ENCODE data around the gene CCDC90B. TPM values are rescaled to one million over a fixed set of nuclear protein-coding genes. Genes with fewer than 3 reads are reported as not detected.
"Not testable (repeated sequence)": the region's sequence is repeated elsewhere in the genome, so short reads cannot be mapped to it uniquely, and the experiment has no call there.

The CCDC90B gene
- total RNA-seq, 4 donors from 2014 or later = 22.7 to 56.9 (median 31.7) TPM

DNA sequence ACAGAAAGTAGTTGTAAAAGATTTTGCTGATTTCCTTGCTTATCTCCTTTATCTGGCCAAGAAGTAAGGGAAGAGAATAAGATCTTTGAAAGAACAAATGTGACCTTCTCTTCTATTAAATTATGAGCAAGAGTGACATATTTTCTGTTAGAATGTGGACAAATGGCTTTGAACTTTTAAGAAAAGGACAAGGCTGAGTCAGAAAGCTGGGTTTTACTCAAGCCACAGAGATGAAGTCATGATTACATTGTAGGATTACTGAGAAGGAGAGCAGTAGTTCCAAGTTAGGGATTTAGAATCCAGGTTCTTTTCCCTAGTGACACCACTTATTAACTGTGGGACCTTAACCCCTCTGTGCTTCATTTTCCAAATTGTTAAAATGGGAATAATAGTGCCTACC lies 13.5 kb downstream of the CCDC90B start:
- H3K27ac ChIP-seq (replicated peaks in 1 of 4) = no peak overlapping the region
- peaks cover 11 to 88% (median 51%) of the 10 kb centered on the region in 4 donors for H3K36me3 ChIP-seq
- intact Hi-C loops (cut with DNase I) = no loop called here
- no peak for TF ChIP-seq POLR2AphosphoS5 (IDR thresholded peaks at IDR 0.05)
- TF ChIP-seq EP300 (IDR thresholded peaks at IDR 0.05) = no peak
- no peak for TF ChIP-seq POLR2A (IDR thresholded peaks at IDR 0.05; ENCODE audit: low read depth)
- TF ChIP-seq, protein P1, sequence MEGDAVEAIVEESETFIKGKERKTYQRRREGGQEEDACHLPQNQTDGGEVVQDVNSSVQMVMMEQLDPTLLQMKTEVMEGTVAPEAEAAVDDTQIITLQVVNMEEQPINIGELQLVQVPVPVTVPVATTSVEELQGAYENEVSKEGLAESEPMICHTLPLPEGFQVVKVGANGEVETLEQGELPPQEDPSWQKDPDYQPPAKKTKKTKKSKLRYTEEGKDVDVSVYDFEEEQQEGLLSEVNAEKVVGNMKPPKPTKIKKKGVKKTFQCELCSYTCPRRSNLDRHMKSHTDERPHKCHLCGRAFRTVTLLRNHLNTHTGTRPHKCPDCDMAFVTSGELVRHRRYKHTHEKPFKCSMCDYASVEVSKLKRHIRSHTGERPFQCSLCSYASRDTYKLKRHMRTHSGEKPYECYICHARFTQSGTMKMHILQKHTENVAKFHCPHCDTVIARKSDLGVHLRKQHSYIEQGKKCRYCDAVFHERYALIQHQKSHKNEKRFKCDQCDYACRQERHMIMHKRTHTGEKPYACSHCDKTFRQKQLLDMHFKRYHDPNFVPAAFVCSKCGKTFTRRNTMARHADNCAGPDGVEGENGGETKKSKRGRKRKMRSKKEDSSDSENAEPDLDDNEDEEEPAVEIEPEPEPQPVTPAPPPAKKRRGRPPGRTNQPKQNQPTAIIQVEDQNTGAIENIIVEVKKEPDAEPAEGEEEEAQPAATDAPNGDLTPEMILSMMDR (IDR thresholded peaks at IDR 0.05) = no peak
- H3K4me1 ChIP-seq = no peaks in the 10 kb centered on the region
- DNase-seq (ENCODE audit: extremely low spot score) = no peak
- H3K9me3 ChIP-seq = no peaks in the 10 kb centered on the region
- H3K4me3 ChIP-seq = no peak overlapping the region
- H3K27me3 ChIP-seq = no peaks in the 10 kb centered on the region

DNA sequence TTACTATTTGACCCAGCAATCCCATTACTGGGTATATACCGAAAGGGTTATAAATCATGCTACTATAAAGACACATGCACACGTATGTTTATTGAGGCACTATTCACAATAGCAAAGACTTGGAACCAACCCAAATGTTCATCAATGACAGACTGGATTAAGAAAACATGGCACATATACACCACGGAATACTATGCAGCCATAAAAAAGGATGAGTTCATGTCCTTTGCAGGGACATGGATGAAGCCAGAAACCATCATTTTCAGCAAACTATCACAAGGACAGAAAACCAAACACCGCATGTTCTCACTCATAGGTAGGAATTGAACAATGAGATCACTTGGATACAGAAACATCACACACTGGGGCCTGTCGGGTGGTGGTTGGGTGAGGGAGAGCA lies 14.4 kb downstream of the CCDC90B start:
- DNase-seq (ENCODE audit: extremely low spot score); intact Hi-C loops (cut with DNase I): not testable (repeated sequence)

DNA sequence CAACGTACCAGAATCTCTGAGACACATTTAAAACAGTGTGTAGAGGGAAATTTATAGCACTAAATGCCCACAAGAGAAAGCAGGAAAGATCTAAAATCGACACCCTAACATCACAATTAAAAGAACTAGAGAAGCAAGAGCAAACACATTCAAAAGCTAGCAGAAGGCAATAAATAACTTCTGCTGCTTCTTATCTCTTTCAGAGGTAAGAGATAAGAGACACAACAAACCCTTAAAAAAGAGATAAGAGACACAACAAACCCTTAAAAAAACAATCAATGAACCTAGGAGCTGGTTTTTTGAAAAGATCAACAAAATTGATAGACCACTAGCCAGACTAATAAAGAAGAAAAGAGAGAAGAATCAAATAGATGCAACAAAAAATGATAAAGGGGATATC lies 17.1 kb downstream of the CCDC90B start:
- DNase-seq (ENCODE audit: extremely low spot score); intact Hi-C loops (cut with DNase I); H3K4me3 ChIP-seq; H3K27me3 ChIP-seq; H3K4me1 ChIP-seq; H3K9me3 ChIP-seq; H3K27ac ChIP-seq (replicated peaks in 1 of 4): not testable (repeated sequence)
- peaks cover 25 to 86% (median 58%) of the 10 kb centered on the region in 4 donors for H3K36me3 ChIP-seq
- 67% methylated on average over 2 of the region's 2 CpGs for WGBS

More for the DNA sequence above, 14.4 kb downstream of the CCDC90B start:
- H3K27ac ChIP-seq (replicated peaks in 1 of 4); H3K4me3 ChIP-seq; H3K9me3 ChIP-seq; H3K27me3 ChIP-seq; H3K4me1 ChIP-seq: not testable (repeated sequence)
- H3K36me3 ChIP-seq = peaks cover 10 to 88% (median 54%) of the 10 kb centered on the region in 4 donors
- WGBS = 98% methylated on average over 5 of the region's 5 CpGs

DNA sequence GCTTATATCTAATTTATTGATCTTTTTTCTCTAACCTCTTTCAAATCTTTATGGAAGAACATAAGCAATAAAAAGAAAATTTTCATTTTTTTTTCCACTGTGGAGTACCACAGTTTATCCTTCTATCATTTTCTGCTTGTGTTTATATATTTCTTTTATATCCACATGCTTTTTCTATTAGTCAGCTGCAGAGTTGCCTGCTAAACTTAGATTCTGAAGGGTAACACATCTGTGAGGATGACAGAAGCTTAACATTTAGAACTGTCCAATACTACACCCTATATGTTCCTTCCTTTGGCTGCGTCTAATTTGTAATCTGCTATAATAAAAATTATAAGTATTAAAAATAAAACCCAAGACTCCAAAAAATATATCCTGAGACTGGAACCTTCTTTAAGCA lies 20.8 kb downstream of the CCDC90B start:
- Histone ChIP-seq H3K36me3 (peaks cover 27 to 82% (median 51%) of the 10 kb centered on the region in 4 donors), H3K4me3 (no peak overlapping the region), H3K4me1 (no peaks in the 10 kb centered on the region), H3K27ac (replicated peaks in 1 of 4) (no peak overlapping the region), H3K27me3 (no peaks in the 10 kb centered on the region), H3K9me3 (no peaks in the 10 kb centered on the region)
- no peak for DNase-seq (ENCODE audit: extremely low spot score)
- TF ChIP-seq, protein P1 (IDR thresholded peaks at IDR 0.05) = no peak
- TF ChIP-seq POLR2A (IDR thresholded peaks at IDR 0.05; ENCODE audit: low read depth) = no peak
- intact Hi-C loops (cut with DNase I) = no loop called here
- WGBS = 68% methylated on average over 1 of the region's 1 CpG

DNA sequence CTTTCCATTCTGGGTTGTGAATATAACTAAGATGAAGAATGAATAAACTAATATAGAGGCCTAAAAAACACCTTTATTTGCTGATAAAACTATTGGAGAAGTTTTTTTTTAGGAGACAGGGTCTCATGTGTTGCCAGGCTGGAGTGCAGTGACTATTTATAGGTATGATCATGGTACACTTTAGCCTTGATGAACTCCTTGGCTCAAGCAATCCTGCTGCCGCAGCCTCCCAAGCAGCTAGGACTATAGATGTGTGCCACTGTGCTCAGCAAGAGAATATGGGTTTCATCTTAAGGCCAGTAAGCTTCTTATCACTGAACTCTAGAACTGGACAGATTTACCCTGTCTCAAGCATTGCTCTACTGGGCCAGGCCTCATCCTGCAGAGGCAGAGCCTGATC lies 26.6 kb downstream of the CCDC90B start:
- no peak for DNase-seq (ENCODE audit: extremely low spot score)
- no peaks in the 10 kb centered on the region for H3K9me3 ChIP-seq
- intact Hi-C loops (cut with DNase I) = no loop called here
- 91% methylated on average over 1 of the region's 1 CpG for WGBS
- no peak for TF ChIP-seq POLR2A (IDR thresholded peaks at IDR 0.05; ENCODE audit: low read depth)
- no peak for TF ChIP-seq EP300 (IDR thresholded peaks at IDR 0.05)
- TF ChIP-seq POLR2AphosphoS5 (IDR thresholded peaks at IDR 0.05) = no peak
- TF ChIP-seq, protein P1 (IDR thresholded peaks at IDR 0.05) = no peak
- H3K36me3 ChIP-seq = peaks cover 13 to 75% (median 51%) of the 10 kb centered on the region in 4 donors
- no peaks in the 10 kb centered on the region for H3K4me1 ChIP-seq
- no peak overlapping the region for H3K4me3 ChIP-seq
- no peak overlapping the region for H3K27ac ChIP-seq (replicated peaks in 1 of 4)
- H3K27me3 ChIP-seq = no peaks in the 10 kb centered on the region

DNA sequence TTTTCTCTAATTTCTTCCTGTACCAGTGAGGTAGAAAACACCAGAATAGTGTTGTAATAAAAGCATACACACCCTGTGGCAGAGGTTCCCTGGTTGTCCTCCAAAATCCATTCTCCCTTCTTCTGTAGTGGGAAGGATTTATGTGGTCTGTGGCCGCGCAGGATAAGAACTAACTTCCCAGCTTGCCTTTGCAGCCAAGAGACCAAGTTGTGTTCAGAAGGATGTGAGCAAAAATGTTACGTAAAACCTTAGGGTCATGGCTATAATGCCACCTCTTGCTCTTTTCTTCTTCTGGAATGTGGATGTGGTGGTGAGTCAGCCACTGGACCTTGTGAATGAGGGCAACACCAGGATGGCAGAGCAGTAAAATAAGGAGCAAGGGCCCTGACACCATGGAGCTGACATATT lies 28.4 kb downstream of the CCDC90B start:
- intact Hi-C loops (cut with DNase I) = no loop called here
- Histone ChIP-seq H3K4me1 (no peaks in the 10 kb centered on the region), H3K4me3 (no peak overlapping the region), H3K36me3 (peaks cover 1 to 60% (median 36%) of the 10 kb centered on the region in 4 donors), H3K27me3 (no peaks in the 10 kb centered on the region), H3K27ac (replicated peaks in 1 of 4) (no peak overlapping the region), H3K9me3 (no peaks in the 10 kb centered on the region)
- DNase-seq (ENCODE audit: extremely low spot score) = no peak
- TF ChIP-seq POLR2AphosphoS5 (IDR thresholded peaks at IDR 0.05) (no peak), EP300 (IDR thresholded peaks at IDR 0.05) (no peak), POLR2A (IDR thresholded peaks at IDR 0.05; ENCODE audit: low read depth) (no peak)
- TF ChIP-seq, protein P1 (IDR thresholded peaks at IDR 0.05) = no peak
- 95% methylated on average over 3 of the region's 3 CpGs for WGBS
